GM19468 (cell line): ENCODE results near the gene APOL3.
"Not testable (repeated sequence)": the region's sequence is repeated elsewhere in the genome, so short reads cannot be mapped to it uniquely, and the experiment has no call there.

Source experiments
- ATAC-seq: cut with Tn5 transposase; IDR thresholded peaks from one replicate; pipeline ENCODE4 v1.9.1; 2021; ENCODE audit warnings: mild to moderate bottlenecking, moderate library complexity, moderate number of reproducible peaks; ENCODE audit not compliant: unreplicated experiment; ENCODE audit errors: extremely low read depth

The APOL3 gene

DNA sequence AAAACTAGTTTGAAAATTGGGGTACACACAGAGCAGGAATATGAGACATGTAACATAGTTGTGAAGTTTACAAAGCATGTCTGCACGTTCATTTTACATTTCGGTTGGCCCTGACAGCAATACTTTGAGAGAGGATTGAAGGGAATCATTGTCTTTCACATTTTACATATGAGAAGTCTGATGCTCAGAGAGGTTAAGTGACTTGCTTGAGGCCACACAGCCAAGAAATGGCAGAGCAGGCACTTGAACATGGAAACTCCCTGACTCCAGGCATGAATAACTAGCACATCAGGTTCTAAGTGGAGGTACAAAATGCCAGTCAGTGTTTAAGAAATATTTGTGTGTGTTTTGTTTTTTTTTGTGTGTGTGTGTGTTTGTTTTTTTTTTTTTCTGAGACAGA is 53.6 kb downstream of the APOL3 start:
- no peak for ATAC-seq

DNA sequence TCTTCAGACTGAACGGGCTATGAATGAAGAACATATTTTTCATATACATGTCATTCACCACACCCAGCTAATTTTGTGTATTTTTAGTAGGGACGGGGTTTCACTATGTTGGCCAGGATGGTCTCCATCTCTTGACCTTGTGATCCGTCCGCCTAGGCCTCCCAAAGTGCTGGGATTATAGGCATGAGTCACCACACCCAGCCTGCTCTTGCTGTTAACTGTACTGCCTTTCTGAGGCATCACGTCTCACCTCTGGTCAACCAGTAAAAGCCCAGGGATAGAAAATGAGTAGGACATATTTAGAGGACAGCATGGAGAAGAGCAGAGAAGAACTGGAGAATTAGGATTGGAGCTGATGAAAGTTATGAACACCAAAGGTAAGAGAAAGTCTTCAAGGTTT is 55.6 kb downstream of the APOL3 start:
- ATAC-seq, result no peak

DNA sequence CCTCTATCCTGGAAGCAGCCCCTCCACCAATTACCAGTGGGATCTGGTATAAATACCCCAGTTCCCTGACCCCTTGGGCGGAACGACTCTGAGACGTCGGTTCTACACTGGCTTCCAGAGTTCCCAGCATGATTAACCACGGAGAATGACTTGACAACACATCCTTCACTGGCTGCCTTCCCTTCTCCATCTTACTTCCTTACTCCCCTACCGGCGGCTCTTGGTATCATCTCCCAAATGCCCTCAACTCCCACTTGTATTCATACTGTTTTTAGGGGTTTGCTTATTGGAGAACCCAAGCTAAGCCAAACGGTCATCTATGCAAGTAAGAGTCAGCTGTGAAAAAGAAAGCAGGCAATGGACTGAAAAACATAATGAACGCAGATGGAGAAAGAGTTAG is 56.1 kb downstream of the APOL3 start:
- ATAC-seq, result no peak

DNA sequence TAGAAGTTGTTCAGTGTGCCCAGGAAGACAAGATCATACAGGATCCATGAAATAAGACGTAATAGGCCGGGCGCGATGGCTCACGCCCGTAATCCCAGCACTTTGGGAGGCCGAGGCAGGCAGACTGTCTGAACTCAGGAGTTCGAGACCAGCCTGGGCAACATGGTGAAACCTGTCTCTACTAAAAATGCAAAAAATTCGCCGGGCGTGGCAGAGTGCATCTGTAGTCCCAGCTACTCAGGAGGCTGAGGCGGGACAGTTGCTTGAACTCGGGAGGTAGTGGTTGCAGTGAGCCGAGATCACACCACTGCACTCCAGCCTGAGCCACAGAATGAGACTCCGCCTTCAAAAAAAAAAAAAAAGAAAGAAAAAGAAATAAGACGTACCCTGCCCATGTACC is 56.7 kb downstream of the APOL3 start:
- no peak for ATAC-seq

DNA sequence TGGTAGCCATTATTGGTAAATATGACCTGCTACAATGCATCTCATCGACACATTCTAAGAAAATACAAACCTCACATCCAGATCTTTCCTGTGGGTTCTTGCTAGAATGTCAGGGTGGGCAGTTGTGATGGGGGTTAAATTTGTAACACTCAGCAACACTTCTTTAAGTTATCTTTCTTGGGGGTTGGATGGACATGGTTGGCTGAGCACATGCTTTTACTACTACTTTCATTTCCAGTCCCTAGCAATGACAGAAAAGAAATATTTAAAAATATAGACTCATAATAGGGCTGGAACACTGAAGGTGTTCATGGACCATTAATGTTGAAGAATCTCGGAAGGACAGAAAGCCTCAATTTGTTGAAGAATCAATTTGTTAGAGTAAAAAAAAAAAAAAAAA is 57.6 kb downstream of the APOL3 start:
- no peak for ATAC-seq

DNA sequence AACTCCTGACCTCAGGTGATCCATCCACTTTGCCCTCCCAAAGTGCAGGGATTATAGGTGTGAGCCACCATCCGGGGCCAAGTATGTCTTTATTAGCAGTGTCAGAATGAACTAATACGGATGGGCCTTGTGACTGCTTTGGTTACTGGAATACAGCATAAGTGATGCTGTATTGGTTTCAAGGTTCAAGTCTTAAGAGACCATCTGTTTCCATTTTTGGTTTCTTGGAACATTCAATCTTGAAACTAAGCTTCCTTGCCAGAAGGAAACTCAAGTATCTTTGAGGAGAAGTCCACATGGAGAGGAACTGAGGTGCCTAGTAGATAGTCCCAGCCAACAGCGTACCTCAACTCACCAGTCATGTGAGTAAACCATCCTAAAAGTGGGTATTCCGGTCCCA is 58.8 kb downstream of the APOL3 start:
- no peak for ATAC-seq

DNA sequence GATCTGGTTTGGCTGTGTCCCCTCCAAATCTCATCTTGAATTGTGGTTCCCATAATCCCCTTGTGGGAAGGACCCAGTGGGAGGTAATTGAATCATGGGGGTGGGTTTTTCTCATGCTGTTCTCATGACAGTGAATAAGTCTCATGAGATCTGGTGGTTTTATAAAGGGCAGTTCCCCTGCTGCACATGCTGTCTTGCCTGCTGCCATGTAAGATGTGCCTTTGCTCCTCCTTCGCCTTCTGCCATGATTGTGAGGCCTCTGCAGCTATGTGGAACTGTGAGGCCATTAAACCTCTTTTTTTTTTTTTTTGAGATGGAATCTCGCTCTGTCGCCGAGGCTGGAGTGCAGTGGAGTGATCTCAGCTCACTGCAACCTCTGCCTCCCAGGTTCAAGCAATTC is 59.6 kb downstream of the APOL3 start:
- not testable (repeated sequence) for ATAC-seq

DNA sequence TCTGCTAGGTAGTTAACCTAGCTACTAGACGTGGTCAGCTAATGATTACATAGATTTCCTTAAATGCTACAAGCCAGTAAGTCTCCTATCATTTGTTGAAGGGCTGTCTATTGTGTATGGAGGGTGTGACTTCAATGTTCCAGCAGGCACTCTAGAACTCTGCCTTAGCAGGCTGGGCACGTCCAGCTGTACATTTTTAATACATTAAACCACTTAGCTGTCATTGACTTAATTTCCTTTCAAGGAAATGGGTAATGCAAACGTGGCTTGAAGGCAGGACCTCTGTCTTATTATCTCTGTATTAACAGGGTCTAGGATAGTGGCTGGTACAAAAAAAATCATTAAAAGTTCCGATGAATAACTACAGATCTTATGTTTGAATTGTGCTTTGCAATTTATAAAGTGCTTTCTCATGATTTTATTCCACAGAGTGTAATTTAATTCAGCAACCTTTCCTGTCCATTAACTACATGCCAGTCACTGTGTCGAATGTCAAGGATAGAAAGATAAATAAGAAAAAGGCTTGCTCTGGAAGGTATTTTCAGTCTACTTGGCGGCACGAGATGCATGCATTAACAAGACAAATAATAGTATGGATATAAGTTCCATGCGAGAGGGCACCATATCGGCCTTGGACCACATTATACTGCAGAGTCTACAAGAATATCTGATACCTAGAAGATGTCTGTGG is 60.3 kb downstream of the APOL3 start:
- no peak for ATAC-seq

DNA sequence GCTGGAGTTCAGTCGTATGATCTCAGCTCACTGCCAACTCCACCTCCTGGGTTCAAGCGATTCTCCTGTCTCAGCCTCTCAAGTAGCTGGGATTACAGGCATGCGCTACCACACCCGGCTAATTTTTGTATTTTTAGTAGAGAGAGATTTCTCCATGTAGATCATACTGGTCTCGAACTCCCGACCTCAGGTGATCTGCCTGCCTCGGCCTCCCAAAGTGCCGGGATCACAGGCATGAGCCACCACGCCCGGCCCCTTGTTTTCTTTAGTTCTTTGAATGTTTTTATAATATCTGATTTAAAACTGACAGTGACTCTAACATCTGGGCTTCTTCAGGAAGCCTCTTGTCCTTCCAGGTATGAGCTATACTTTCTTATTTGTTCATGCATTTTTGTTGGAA is 61.0 kb downstream of the APOL3 start:
- not testable (repeated sequence) for ATAC-seq

DNA sequence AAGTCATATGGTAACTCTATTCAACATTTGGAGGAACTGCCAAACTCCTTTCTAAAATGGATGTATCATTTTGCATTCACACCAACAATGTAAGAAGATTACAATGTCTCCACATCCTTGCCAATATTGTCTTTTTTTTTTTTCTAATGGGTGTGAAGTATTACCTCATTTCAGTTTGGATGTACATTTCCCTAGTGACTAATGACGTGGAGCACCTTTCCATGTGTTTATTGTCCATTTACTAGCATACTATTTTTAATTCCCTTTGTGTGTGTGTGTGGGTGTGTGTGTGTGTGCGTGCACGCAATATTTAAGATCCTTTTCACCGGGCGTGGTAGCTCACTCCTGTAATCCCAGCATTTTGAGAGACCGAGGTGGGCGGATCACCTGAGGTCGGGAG is 62.7 kb downstream of the APOL3 start:
- no peak for ATAC-seq

DNA sequence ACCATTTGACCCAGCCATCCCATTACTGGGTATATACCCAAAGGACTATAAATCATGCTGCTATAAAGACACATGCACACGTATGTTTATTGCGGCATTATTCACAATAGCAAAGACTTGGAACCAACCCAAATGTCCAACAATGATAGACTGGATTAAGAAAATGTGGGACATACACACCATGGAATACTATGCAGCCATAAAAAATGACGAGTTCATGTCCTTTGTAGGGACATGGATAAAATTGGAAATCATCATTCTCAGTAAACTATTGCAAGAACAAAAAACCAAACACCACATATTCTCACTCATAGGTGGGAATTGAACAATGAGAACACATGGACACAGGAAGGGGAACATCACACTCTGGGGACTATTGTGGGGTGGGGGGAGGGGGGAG is 69.8 kb downstream of the APOL3 start:
- not testable (repeated sequence) for ATAC-seq
